SK-N-SH (cell line): ENCODE data around the gene MTA2. TPM values are rescaled to one million over a fixed set of nuclear protein-coding genes. Genes with fewer than 3 reads are reported as not detected.

Experiments used
- CTCF ChIA-PET: fragments of 300-600, 350-600 bp; formaldehyde crosslinking; extraction: SDS; loops from one replicate; lab custom pipeline; 2021; lab: Yijun Ruan, JAX
- POLR2A ChIA-PET: fragments of 350-600 bp; sonication (Branson Sonifier 250); formaldehyde crosslinking; extraction: SDS; loops from one replicate; lab custom pipeline; 2020; ENCODE audit warnings: antibody characterized with exemption, inconsistent platforms; lab: Yijun Ruan, JAX
- DNase-seq: peaks from one replicate; pipeline ENCODE4 v3.0.0; 2012
- H2AFZ ChIP-seq: fragments of 200-600 bp; sonication (generic); 2 replicates; pipeline ENCODE4 v1.8.1; 2016; ENCODE audit warnings: antibody characterized with exemption, mild to moderate bottlenecking, low read depth
- H3F3A ChIP-seq: fragments of 200-600 bp; sonication (generic); replicated peaks from 2 replicates; pipeline ENCODE3; 2016; ENCODE audit warnings: antibody characterized with exemption, mild to moderate bottlenecking; ENCODE audit not compliant: insufficient read depth
- H3K27ac ChIP-seq, 2 experiments: fragments of 200-500 bp in 1 of 2; fragments of 200-600 bp in 1 of 2; sonication (Bioruptor generic) in 1 of 2; sonication (generic), shearing (Covaris generic) in 1 of 2; 2 replicates each; pipeline versions ENCODE4 v1.5.1 to v1.6.1; 2014 to 2016; ENCODE audit warnings: low read depth in 2 of 2, inconsistent platforms in 1 of 2, low read length in 1 of 2, mild to moderate bottlenecking in 1 of 2, mixed read lengths in 1 of 2
- H3K27me3 ChIP-seq: fragments of 200-600 bp; sonication (generic), shearing (Covaris generic); 2 replicates; pipeline ENCODE4 v1.6.1; 2016; ENCODE audit warnings: mixed run types; ENCODE audit not compliant: insufficient read depth
- H3K36me3 ChIP-seq, 2 experiments: fragments of 200-500 bp in 1 of 2; fragments of 200-600 bp in 1 of 2; sonication (Bioruptor generic) in 1 of 2; sonication (generic) in 1 of 2; replicated peaks in 1 of 2; 2 replicates each; pipeline versions ENCODE3 to v1.5.1; 2014 to 2016; ENCODE audit warnings: low read length in 1 of 2, mild to moderate bottlenecking in 1 of 2; ENCODE audit not compliant: insufficient read depth in 2 of 2, control insufficient read depth in 1 of 2
- H3K4me1 ChIP-seq, 2 experiments: fragments of 200-500 bp in 1 of 2; fragments of 200-600 bp in 1 of 2; sonication (Bioruptor generic) in 1 of 2; sonication (generic), shearing (Covaris generic) in 1 of 2; 2 replicates each; pipeline versions ENCODE4 v1.5.1 to v1.6.1; 2014 to 2016; ENCODE audit warnings: low read depth in 1 of 2, low read length in 1 of 2, mixed run types in 1 of 2; ENCODE audit not compliant: insufficient read depth in 2 of 2, control insufficient read depth in 1 of 2
- H3K4me2 ChIP-seq: fragments of 200-600 bp; sonication (generic), shearing (Covaris generic); 2 replicates; pipeline ENCODE4 v1.6.1; 2017; ENCODE audit warnings: mixed run types
- H3K4me3 ChIP-seq, 2 experiments: fragments of 200-500 bp in 1 of 2; fragments of 200-600 bp in 1 of 2; sonication (Bioruptor generic) in 1 of 2; sonication (generic), shearing (Covaris generic) in 1 of 2; 2 replicates each; pipeline versions ENCODE4 v1.5.1 to v1.8.1; 2014 to 2016; ENCODE audit warnings: low read depth in 2 of 2, inconsistent platforms in 1 of 2, low read length in 1 of 2, mild to moderate bottlenecking in 1 of 2, mixed read lengths in 1 of 2, moderate library complexity in 1 of 2
- H3K79me2 ChIP-seq: fragments of 200-600 bp; sonication (generic); 2 replicates; pipeline ENCODE4 v1.8.1; 2017; ENCODE audit warnings: mild to moderate bottlenecking; ENCODE audit not compliant: insufficient read depth
- H3K9ac ChIP-seq: fragments of 200-600 bp; sonication (generic); 2 replicates; pipeline ENCODE4 v1.6.1; 2017; ENCODE audit warnings: mixed run types
- H3K9me2 ChIP-seq: fragments of 200-600 bp; sonication (generic); 2 replicates; pipeline ENCODE4 v1.6.1; 2017; ENCODE audit warnings: mixed run types
- H3K9me3 ChIP-seq: fragments of 200-600 bp; sonication (generic); 2 replicates; pipeline ENCODE4 v1.6.1; 2017; ENCODE audit warnings: mixed run types, mild to moderate bottlenecking, moderate library complexity
- H4K20me1 ChIP-seq: fragments of 200-600 bp; sonication (generic); 2 replicates; pipeline ENCODE4 v1.6.1; 2017; ENCODE audit warnings: mild to moderate bottlenecking, mixed run types; ENCODE audit not compliant: insufficient read depth
- EZH2phosphoT487 ChIP-seq: fragments of 200-600 bp; sonication (generic); IDR thresholded peaks from 2 replicates; pipeline ENCODE4 v1.6.1; 2017; ENCODE audit warnings: low read depth, mixed run types, mild to moderate bottlenecking, antibody characterized with exemption, moderate library complexity, borderline replicate concordance
- FOXJ3 ChIP-seq: sonication (generic); formaldehyde crosslinking; IDR thresholded peaks from 2 replicates; pipeline ENCODE4 v1.5.1; 2020; ENCODE audit warnings: mild to moderate bottlenecking, missing genetic modification reagents
- GATA2 ChIP-seq: sonication (generic); formaldehyde crosslinking; IDR thresholded peaks from 2 replicates; pipeline ENCODE4 v1.5.0; 2020; ENCODE audit warnings: mild to moderate bottlenecking, missing genetic modification reagents
- MAX ChIP-seq: IDR thresholded peaks from 2 replicates; pipeline ENCODE4 v1.4.0; 2012; ENCODE audit warnings: low read depth
- MEF2A ChIP-seq: IDR thresholded peaks from 2 replicates; pipeline ENCODE4 v1.4.0; 2012; ENCODE audit warnings: low read depth, borderline replicate concordance
- NFIC ChIP-seq: IDR thresholded peaks from 2 replicates; pipeline ENCODE4 v1.4.0; 2012; ENCODE audit warnings: borderline replicate concordance
- RAD21 ChIP-seq: IDR thresholded peaks from 2 replicates; pipeline ENCODE4 v1.6.1; 2012; ENCODE audit warnings: mild to moderate bottlenecking, low read length
- RXRA ChIP-seq: IDR thresholded peaks from 2 replicates; pipeline ENCODE4 v1.4.0; 2012; ENCODE audit warnings: low read depth, mild to moderate bottlenecking, borderline replicate concordance
- USF1 ChIP-seq: IDR thresholded peaks from 2 replicates; pipeline ENCODE4 v1.4.0; 2012; ENCODE audit warnings: low read depth, borderline replicate concordance
- WGBS: methylation state at CpG from one replicate; pipeline ENCODE4 v1.1.6; 2017; ENCODE audit warnings: low lambda C conversion rate; 5-methylcytosine and 5-hydroxymethylcytosine counted together
- polyA plus RNA-seq, 3 experiments: library from polyadenylated mRNA; depleted of rRNA; stranded (reverse); fragments of >200 nt; gene quantifications; 2 replicates each; pipeline ENCODE4 v1.2.3, GENCODE V29; 2012
- TF ChIP-seq, protein P1 (sequence below): IDR thresholded peaks from 2 replicates; pipeline ENCODE4 v1.6.1; 2012; ENCODE audit warnings: mild to moderate bottlenecking, low read depth, low read length, moderate library complexity
- TF ChIP-seq, protein P2 (sequence below): IDR thresholded peaks from 2 replicates; pipeline ENCODE4; 2012

The MTA2 gene
- polyA plus RNA-seq, 1 of the 3 experiments (the other 2 are of a cell fraction), result 18.4 TPM

DNA sequence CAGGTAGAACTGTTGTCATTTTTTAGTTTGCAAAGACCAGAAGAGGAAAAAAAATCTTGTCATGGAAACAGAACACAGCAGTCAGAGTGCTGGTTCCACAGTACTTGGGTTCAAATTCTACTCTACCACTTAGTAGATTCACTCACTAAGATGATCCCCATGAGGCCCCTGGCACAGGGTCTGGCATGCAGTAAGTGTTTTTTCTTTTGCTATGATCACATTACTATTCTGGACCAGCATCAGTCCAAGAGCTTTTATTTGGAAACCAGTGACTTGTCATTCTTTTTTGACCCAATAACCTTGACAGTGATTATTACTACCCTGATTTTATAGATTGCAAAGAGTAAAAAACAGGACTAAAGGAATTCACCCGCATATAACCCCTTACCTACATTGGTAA, 32.1 kb downstream of the MTA2 start:
- no peaks in the 10 kb centered on the region for H3K9me2 ChIP-seq
- H3K4me3 ChIP-seq, result no peak overlapping the region
- no peak overlapping the region for H2AFZ ChIP-seq
- TF ChIP-seq USF1 (no peak), RAD21 (no peak), RXRA (no peak), NFIC (no peak), MAX (no peak), GATA2 (no peak)
- TF ChIP-seq, protein P1, sequence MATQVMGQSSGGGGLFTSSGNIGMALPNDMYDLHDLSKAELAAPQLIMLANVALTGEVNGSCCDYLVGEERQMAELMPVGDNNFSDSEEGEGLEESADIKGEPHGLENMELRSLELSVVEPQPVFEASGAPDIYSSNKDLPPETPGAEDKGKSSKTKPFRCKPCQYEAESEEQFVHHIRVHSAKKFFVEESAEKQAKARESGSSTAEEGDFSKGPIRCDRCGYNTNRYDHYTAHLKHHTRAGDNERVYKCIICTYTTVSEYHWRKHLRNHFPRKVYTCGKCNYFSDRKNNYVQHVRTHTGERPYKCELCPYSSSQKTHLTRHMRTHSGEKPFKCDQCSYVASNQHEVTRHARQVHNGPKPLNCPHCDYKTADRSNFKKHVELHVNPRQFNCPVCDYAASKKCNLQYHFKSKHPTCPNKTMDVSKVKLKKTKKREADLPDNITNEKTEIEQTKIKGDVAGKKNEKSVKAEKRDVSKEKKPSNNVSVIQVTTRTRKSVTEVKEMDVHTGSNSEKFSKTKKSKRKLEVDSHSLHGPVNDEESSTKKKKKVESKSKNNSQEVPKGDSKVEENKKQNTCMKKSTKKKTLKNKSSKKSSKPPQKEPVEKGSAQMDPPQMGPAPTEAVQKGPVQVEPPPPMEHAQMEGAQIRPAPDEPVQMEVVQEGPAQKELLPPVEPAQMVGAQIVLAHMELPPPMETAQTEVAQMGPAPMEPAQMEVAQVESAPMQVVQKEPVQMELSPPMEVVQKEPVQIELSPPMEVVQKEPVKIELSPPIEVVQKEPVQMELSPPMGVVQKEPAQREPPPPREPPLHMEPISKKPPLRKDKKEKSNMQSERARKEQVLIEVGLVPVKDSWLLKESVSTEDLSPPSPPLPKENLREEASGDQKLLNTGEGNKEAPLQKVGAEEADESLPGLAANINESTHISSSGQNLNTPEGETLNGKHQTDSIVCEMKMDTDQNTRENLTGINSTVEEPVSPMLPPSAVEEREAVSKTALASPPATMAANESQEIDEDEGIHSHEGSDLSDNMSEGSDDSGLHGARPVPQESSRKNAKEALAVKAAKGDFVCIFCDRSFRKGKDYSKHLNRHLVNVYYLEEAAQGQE, result no peak
- DNase-seq, result no peak
- POLR2A ChIA-PET, result interaction anchor here (0.6 to 1.6 kb wide), 2 partner anchors 16 to 22 kb away, joined by 3 to 5 read pairs; partner anchors contain the start of gene TUT1
- no peak overlapping the region for H3K9ac ChIP-seq
- peaks cover 46% of the 10 kb centered on the region for H3F3A ChIP-seq
- H3K79me2 ChIP-seq, result peaks cover 94% of the 10 kb centered on the region
- no peak overlapping the region for H3K4me2 ChIP-seq
- H3K9me3 ChIP-seq, result no peaks in the 10 kb centered on the region
- H4K20me1 ChIP-seq, result peaks cover 58% of the 10 kb centered on the region
- 76% methylated on average over 1 of the region's 1 CpG for WGBS
- H3K27me3 ChIP-seq, result no peaks in the 10 kb centered on the region
- CTCF ChIA-PET, result interaction anchor here (0.7 to 2.4 kb wide), 7 partner anchors 9 to 174 kb away, joined by 3 to 16 read pairs (median 4); no protein-coding TSS in a partner anchor
- no peak overlapping the region for H3K27ac ChIP-seq
- H3K4me1 ChIP-seq, result peaks cover 15 to 23% of the 10 kb centered on the region in 2 experiments; a peak in 3 of 4 replicates
- H3K36me3 ChIP-seq, result peaks cover 56 to 70% of the 10 kb centered on the region in 2 experiments

- 91% methylated on average over 8 of the region's 8 CpGs for WGBS
- Histone ChIP-seq H3K9me3 (no peaks in the 10 kb centered on the region), H3K9me2 (no peaks in the 10 kb centered on the region), H3F3A (peaks cover 63% of the 10 kb centered on the region), H3K27me3 (no peaks in the 10 kb centered on the region), H3K4me3 (no peak overlapping the region), H2AFZ (no peak overlapping the region), H3K27ac (peak overlapping the region in 1 of 2 experiments; percentile 2; a peak in 1 of 4 replicates), H4K20me1 (peaks cover 62% of the 10 kb centered on the region), H3K4me2 (no peak overlapping the region), H3K36me3 (peaks cover 67 to 72% of the 10 kb centered on the region in 2 experiments), H3K79me2 (peaks cover 94% of the 10 kb centered on the region), H3K9ac (no peak overlapping the region), H3K4me1 (peaks cover 5 to 13% of the 10 kb centered on the region in 2 experiments; a peak in 3 of 4 replicates)
- CTCF ChIA-PET, result interaction anchor here (0.7 to 3.5 kb wide), 7 partner anchors 10 to 187 kb away, joined by 3 to 14 read pairs (median 4); no protein-coding TSS in a partner anchor
- TF ChIP-seq, protein P2, sequence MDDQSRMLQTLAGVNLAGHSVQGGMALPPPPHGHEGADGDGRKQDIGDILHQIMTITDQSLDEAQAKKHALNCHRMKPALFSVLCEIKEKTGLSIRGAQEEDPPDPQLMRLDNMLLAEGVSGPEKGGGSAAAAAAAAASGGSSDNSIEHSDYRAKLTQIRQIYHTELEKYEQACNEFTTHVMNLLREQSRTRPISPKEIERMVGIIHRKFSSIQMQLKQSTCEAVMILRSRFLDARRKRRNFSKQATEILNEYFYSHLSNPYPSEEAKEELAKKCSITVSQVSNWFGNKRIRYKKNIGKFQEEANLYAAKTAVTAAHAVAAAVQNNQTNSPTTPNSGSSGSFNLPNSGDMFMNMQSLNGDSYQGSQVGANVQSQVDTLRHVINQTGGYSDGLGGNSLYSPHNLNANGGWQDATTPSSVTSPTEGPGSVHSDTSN, result no peak
- TF ChIP-seq MEF2A (no peak), FOXJ3 (CRISPR knock-in tag) (no peak), EZH2phosphoT487 (no peak)
- no peak for DNase-seq
- POLR2A ChIA-PET, result interaction anchor here (0.9 kb wide), 1 partner anchor 104 kb away, joined by 3 read pairs; the partner anchor contains the start of gene UQCC3
Measured at GRCh38 chr11:62567018-62567633, 34.5 kb downstream of the MTA2 start.
